Upper lobe of left lung (tissue), 6 donors: Measurements from ENCODE around the gene SST. TPM values are rescaled to one million over a fixed set of nuclear protein-coding genes. Genes with fewer than 3 reads are reported as not detected.

Experiments used
- ATAC-seq, 2 donors: fragments of 200-7000 bp; cut with Tn5 transposase; one replicate each; pipeline ENCODE4 v1.9.1; 2022; ENCODE audit warnings: mild to moderate bottlenecking in 2 of 2, moderate library complexity in 2 of 2; ENCODE audit not compliant: low FRiP score in 2 of 2
- DNase-seq, 2 donors: peaks; one replicate each; pipeline ENCODE4 v3.0.0-alpha.2; 2019 to 2020
- H3K27ac ChIP-seq, 4 donors: fragments of 200-600 bp; sonication (generic); one replicate each; pipeline ENCODE4 v1.5.1; 2016 to 2019
- H3K27me3 ChIP-seq, 4 donors: fragments of 200-600 bp; sonication (generic); one replicate each; pipeline ENCODE4 v1.5.1; 2017 to 2019
- H3K36me3 ChIP-seq, 4 donors: fragments of 200-600 bp; sonication (generic); one replicate each; pipeline ENCODE4 v1.5.1; 2016 to 2019
- H3K4me1 ChIP-seq, 4 donors: fragments of 200-600 bp; sonication (generic); one replicate each; pipeline ENCODE4 v1.5.1; 2018 to 2019
- H3K4me3 ChIP-seq, 4 donors: fragments of 200-600 bp; sonication (generic); one replicate each; pipeline ENCODE4 v1.5.1; 2017 to 2019; ENCODE audit warnings: mild to moderate bottlenecking in 2 of 4, moderate library complexity in 1 of 4
- H3K9me3 ChIP-seq, 4 donors: fragments of 200-600 bp; sonication (generic); one replicate each; pipeline ENCODE4 v1.5.1; 2018 to 2019
- CTCF ChIP-seq, 6 experiments: fragments of 450-650 bp in 4 of 6; fragments of 200-600 bp in 2 of 6; sonication (generic) in 2 of 6; IDR thresholded peaks; one replicate each; pipeline ENCODE4 v1.5.1; 2016 to 2019; ENCODE audit warnings: antibody characterized with exemption in 6 of 6
- EP300 ChIP-seq, 4 donors: sonication (generic); formaldehyde crosslinking; IDR thresholded peaks; one replicate each; pipeline ENCODE4 v1.5.1; 2017; ENCODE audit warnings: antibody characterized with exemption in 4 of 4, control low read depth in 2 of 4
- POLR2A ChIP-seq, 4 donors: fragments of 450-650 bp; IDR thresholded peaks; one replicate each; pipeline ENCODE4 v1.5.1; 2016 to 2017; ENCODE audit warnings: antibody characterized with exemption in 4 of 4, mild to moderate bottlenecking in 2 of 4
- POLR2AphosphoS5 ChIP-seq, 2 donors: sonication (generic); formaldehyde crosslinking; IDR thresholded peaks; one replicate each; pipeline ENCODE4 v1.5.1; 2017; ENCODE audit warnings: antibody characterized with exemption in 2 of 2
- WGBS, 2 donors: methylation state at CpG; one replicate each; pipeline ENCODE4 v1.1.5; 2017 to 2018; 5-methylcytosine and 5-hydroxymethylcytosine counted together
- total RNA-seq, 6 donors: library from RNA; depleted of rRNA in 4 of 6; stranded (reverse); fragments of >200 nt in 4 of 6; gene quantifications; one replicate each; pipeline versions ENCODE4 v1.1.0 to v1.2.1, GENCODE V29; 2016 to 2021
- donor health status: DM: no; HTN: no; CAD: no; lungs with moderate emphysema.
- donor health status: DM: no; HTN: yes; CAD: no; lungs with severe emphysema.

Gene SST
- total RNA-seq, 6 donors from 2014 or later = not detected

- no peak for DNase-seq
- no peak for ATAC-seq
- no peak overlapping the region for H3K4me3 ChIP-seq
- no peaks in the 10 kb centered on the region for H3K36me3 ChIP-seq
- 83 to 86% methylated on average over 2 of the region's 2 CpGs for WGBS, 2 donors
- H3K4me1 ChIP-seq = no peaks in the 10 kb centered on the region
- no peaks in the 10 kb centered on the region for H3K9me3 ChIP-seq
- TF ChIP-seq EP300 (IDR thresholded peaks at IDR 0.05) (no peak), POLR2A (IDR thresholded peaks at IDR 0.05) (no peak), POLR2AphosphoS5 (IDR thresholded peaks at IDR 0.05) (no peak), CTCF (IDR thresholded peaks at IDR 0.05) (no peak)
- no peak overlapping the region for H3K27ac ChIP-seq
- no peaks in the 10 kb centered on the region for H3K27me3 ChIP-seq
These were observed 50.7 kb downstream of the SST start for GRCh38 chr3:187619461-187619860.

Other genes starting within 250 kb of the SST start
- not detected for gene RTP2, start 32.2 kb upstream of the SST start, total RNA-seq
- gene BCL6, start 75.1 kb upstream of the SST start, total RNA-seq = 100 to 1,000 TPM in 4 of 6 donors, 10 to 100 TPM in 2; 80.4 to 268 (median 119) TPM